Stimulated activated CD8-positive, alpha-beta memory T cell treated with anti-CD3 and anti-CD28 coated beads, Interleukin-4, amount 100 ng/mL, for 1 hour (primary cell): ENCODE results near the gene SND1.

Source experiments
- DNase-seq, 2 donors: peaks; one replicate each; pipeline ENCODE4 v3.0.0-alpha.2; 2020; ENCODE audit warnings: low read depth in 2 of 2, low spot score in 1 of 2

Gene SND1

GRCh38 chr7:127798769-127799372, 146.9 kb downstream of the SND1 start:
- no peak for DNase-seq

DNA sequence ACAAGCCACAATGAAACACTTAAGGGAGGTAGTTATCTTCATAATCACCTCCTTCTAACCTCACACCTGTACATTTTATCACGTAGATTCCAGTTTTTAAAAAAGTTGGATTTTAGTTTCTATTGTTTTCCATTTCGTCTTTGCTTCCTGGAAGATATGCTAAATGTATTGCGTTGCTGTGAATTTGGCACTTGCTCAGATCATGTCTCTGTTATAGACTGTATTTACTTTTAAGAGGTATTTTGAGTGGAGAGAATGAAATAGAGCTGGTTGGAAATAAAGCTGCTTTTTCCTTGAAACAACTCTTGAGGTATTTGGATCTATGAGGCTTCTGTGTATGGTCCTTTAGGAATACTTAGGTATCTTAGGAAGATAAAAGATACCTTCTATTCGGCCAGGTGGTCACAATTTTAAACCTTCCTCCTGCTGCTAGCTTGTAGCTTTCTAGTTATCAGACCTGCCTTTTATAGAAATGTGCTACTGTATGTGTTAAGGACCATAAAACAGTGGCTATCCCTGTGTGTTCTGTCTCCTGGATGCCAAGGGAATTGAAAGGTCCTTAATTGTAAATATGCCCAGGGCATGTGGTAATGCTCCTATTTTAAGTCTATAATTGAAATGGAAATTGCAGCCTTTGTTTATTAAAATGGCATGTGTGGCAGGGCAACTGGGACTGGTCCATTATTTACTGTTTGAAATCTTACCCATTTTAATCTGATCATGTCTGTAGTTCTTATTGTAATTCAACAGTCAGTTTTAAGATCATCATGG, 147.7 kb downstream of the SND1 start:
- DNase-seq: no peak

GRCh38 chr7:127802845-127803244, 150.9 kb downstream of the SND1 start:
- no peak for DNase-seq

GRCh38 chr7:127803626-127804025, 151.6 kb downstream of the SND1 start:
- no peak for DNase-seq

GRCh38 chr7:127807340-127807739, 155.3 kb downstream of the SND1 start:
- no peak for DNase-seq

DNA sequence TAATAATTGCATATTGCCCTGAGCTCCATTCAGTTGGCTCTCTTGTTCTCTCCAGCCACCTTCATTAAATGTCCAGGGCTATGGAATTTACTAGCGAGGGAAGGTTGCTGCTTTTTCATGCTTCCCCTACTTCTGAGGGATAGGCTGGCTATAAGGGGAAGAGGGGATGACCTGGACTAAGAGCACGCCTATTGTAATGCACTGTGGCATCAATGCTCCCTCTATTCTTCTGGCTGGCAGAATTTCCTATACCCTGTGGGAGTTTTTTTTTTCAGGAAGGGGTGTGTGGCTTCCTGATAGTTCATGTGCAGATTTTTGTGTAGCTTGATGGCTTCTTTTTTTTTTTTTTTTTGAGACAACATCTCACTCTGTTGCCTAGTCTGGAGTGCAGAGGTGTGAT, 155.8 kb downstream of the SND1 start:
- DNase-seq: no peak

DNA sequence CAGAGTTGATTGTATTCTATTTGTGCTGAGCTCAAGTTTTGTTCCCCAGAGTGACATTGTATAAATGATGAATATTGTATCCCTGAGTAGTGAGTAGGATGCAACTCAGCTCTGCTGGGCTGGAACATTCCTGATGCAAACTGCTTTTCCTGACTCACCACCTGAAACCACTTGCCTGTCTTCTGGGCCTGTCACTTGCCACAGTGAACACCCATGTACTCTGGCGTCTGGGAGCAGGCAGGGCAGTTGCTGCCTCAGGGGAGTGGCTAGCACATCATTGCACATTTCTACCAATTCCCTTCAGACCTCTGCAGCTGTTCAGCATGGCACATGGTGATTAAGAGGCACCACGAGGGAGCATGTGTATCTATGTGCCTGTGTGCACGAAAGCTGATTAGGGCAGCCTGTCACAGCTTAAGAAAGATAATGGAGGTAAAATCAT, 157.3 kb downstream of the SND1 start:
- no peak for DNase-seq

- no peak for DNase-seq
These were observed 158.1 kb downstream of the SND1 start for GRCh38 chr7:127810113-127810512.

DNA sequence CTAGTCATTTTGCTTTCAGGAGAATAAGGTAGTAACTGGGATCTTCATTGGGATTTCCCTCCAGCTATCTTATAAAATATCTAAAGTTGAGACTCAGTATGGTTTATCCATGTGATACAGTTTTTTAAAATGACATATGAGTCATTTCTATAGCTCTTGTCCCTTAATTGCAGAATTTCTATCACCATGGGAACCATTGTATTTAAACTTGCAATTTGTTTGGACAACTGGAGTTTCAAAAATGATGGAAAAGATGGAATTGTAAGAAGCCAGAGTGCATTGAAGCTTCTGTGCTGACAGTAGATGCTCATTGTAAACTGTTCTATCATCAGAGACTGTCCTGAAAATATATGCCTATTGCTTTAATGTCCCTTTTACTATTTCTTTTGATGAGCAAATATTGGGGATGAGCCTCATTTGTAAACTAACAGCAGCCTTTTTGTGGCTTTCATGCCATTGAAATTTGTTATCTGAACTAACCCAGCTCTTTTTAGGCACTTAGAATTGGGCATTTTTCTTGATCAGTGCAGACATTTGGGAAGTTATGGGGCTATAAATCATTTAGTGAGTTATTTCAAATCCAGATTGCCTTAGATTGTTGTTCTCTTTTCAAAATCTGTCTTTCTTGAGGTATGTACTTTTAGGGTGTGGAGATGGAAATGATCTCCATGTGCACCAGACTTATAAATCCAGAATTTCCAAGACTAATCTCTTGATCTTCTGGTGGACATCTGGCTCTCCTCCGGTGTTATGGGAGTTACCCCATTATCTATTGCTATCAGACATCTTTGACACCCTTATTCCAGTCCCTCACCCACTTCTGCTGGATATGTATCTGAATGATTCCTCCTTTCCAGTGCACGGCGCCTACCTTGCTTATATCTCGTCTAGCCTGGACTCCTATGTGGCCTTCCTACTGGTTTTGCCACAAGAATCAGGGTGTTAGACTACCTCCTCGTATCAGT, 159.0 kb downstream of the SND1 start:
- DNase-seq: no peak

DNA sequence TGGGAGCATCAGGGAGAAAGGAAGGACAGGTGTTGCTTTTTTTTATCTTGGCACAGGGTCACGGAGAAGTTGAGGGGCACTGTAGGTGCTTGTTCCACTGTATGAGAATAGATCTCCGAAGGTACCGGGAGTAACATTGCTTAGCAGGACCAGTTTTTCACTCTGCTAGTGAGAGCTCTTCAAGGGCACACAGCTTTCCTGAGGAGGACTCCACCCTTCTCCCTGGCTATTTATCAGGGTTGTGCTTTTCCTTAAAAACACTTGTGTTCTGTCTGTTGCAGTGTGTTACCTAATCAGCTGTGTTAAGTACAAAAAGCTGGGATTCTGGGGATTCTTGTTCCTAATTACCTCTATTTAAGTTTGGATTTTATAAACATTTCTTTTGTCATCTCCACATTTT, 160.5 kb downstream of the SND1 start:
- DNase-seq: no peak

- no peak for DNase-seq
These were observed 162.1 kb downstream of the SND1 start for GRCh38 chr7:127813991-127814541.

- DNase-seq: no peak
These were observed 163.7 kb downstream of the SND1 start for GRCh38 chr7:127815631-127816145.

GRCh38 chr7:127816354-127817190, 164.6 kb downstream of the SND1 start:
- no peak for DNase-seq

- no peak for DNase-seq
These were observed 165.5 kb downstream of the SND1 start for GRCh38 chr7:127817466-127817865.

- DNase-seq: no peak
These were observed 166.3 kb downstream of the SND1 start for GRCh38 chr7:127818306-127818705.

GRCh38 chr7:127819975-127820731, 168.2 kb downstream of the SND1 start:
- DNase-seq: no peak

DNA sequence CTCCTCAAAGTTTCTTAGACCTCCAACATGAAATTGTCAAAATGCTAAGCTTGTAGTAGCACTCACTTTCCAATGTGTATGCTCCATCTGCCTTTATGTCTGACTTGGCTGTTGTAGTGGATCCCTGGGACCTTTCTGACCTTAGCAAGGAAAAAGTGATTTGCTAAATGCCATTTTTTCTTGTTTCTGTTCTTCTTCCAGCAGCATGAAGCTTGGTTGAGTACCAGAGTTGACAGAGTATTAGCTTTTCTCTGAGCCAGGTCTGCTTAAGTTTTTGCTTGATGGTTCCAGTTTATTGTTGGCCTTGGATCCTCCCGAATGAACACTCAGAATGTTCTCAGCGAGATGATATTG, 168.7 kb downstream of the SND1 start:
- DNase-seq: no peak

- DNase-seq: no peak
These were observed 169.2 kb downstream of the SND1 start for GRCh38 chr7:127821146-127821545.

DNA sequence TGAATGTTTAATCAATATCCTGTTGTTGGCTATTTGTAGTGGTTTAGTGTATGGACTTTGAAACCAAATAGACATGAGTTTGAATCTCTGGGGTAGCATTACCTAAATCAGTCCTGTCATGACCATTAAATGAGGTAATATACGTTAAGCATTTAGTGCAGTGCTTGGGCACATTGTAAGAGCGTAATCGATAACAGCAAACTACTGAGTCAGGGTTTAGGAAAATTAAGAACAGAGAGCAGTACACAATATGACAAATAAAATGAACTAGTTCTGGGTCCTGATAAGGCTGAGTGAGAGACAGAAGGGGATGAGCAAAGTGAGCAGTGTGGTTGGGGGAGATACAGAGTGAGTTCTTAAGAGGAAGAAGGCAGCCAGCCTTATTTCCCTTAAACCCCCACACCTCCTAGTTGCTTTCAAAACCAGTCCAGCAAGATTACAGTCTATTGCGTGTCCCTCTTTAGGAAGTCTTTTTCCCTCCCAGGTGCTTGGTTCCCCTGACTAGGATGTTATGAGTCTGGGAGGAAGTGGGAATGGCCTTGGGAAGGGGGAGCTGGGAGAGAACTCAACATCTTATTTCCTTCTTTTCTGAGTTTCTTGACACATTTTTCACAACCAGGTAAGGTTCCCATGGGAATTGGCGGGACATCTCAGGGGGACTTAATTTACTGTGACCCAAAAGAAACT, 171.0 kb downstream of the SND1 start:
- DNase-seq: no peak
